Lower leg skin (tissue), 3 donors: ENCODE results near the gene DHX40.

Experiments
- POLR2A ChIP-seq, 2 donors: fragments of 450-650 bp; IDR thresholded peaks; one replicate each; pipeline ENCODE4 v1.6.1; 2016 to 2017; ENCODE audit warnings: antibody characterized with exemption in 2 of 2, mild to moderate bottlenecking in 1 of 2, moderate library complexity in 1 of 2
- TF ChIP-seq, protein P1 (sequence below), 3 donors: fragments of 450-650 bp; IDR thresholded peaks; one replicate each; pipeline ENCODE4 v1.5.1; 2016; ENCODE audit warnings: antibody characterized with exemption in 3 of 3, mild to moderate bottlenecking in 3 of 3, moderate library complexity in 2 of 3

DNA sequence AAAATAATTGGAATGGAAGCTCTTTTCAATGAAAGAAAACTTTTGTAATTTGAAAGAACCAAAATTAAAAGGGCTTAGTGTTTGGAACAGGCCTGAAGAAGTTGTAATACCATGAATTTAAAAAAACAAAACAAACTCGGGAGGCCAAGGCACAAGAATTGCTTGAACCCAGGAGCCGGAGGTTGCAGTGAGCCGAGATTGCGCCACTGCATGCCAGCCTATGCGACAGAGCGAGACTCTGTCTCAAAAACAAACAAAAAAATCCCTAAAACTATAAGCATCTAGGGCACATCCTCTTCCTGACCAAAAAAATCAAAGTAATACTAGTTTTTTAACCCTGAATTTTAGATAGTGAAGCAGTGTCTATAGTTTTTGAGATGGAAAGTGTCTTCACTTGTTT is 67.0 kb downstream of the DHX40 start:
- TF ChIP-seq, protein P1, sequence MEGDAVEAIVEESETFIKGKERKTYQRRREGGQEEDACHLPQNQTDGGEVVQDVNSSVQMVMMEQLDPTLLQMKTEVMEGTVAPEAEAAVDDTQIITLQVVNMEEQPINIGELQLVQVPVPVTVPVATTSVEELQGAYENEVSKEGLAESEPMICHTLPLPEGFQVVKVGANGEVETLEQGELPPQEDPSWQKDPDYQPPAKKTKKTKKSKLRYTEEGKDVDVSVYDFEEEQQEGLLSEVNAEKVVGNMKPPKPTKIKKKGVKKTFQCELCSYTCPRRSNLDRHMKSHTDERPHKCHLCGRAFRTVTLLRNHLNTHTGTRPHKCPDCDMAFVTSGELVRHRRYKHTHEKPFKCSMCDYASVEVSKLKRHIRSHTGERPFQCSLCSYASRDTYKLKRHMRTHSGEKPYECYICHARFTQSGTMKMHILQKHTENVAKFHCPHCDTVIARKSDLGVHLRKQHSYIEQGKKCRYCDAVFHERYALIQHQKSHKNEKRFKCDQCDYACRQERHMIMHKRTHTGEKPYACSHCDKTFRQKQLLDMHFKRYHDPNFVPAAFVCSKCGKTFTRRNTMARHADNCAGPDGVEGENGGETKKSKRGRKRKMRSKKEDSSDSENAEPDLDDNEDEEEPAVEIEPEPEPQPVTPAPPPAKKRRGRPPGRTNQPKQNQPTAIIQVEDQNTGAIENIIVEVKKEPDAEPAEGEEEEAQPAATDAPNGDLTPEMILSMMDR (IDR thresholded peaks at IDR 0.05): no peak
- TF ChIP-seq POLR2A (IDR thresholded peaks at IDR 0.05): no peak
